DMS79 treated with DMSO at 0.1 percent for 48 hours (cell line): Measurements from ENCODE around the gene ING3.
A peak's percentile ranks its signal among the peaks of the same experiment; 100 is the strongest.

Source experiments
- DNase-seq: peaks from one replicate; lab custom pipeline; 2025; lab: John Stamatoyannopoulos, UW

The ING3 gene

DNA sequence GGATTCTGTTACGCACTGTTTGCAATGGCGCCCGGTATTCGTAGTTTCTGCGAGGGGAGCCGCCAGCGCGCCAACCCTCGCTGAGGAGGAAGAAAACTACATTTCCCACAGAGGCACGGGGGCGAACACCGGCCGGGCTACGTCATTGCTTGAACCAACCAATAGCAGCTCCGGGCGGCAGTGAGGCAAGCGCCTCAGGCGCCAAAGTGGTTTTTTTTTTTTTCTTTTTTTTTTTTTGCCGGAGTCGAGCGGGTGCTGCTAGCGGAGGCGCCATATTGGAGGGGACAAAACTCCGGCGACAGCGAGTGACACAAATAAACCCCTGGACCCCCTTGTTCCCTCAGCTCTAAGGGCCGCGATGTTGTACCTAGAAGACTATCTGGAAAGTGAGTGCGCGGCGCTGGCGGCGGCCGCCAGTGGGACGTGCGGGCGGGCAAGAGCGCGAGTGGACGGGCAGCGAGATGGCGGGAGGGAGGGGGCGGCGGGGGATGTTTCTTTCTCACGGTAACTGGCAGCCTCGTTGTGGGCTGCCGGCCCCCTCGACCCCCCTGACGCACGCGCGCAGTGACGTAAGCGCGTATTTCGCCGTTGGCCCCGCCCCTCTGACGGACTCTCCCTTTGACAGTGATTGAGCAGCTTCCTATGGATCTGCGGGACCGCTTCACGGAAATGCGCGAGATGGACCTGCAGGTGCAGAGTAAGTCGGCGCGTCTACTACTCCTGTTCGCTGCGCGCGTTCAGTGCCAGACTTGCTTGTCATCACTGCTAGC is at the start of gene ING3:
ING3 (plus strand) TSS at position 239 of the 770 bp plus-strand sequence; CDS start at position 359, 120 bp downstream.
- DNase-seq: peak; percentile 96

- no peak for DNase-seq
Measured at GRCh38 chr7:120915314-120916105, 35.1 kb upstream of the ING3 start.

- DNase-seq: no peak
Measured at GRCh38 chr7:120916121-120916520, 34.5 kb upstream of the ING3 start.

- no peak for DNase-seq
Measured at GRCh38 chr7:120916538-120916937, 34.0 kb upstream of the ING3 start.

GRCh38 chr7:120919466-120919865 is 31.1 kb upstream of the ING3 start:
- no peak for DNase-seq

DNA sequence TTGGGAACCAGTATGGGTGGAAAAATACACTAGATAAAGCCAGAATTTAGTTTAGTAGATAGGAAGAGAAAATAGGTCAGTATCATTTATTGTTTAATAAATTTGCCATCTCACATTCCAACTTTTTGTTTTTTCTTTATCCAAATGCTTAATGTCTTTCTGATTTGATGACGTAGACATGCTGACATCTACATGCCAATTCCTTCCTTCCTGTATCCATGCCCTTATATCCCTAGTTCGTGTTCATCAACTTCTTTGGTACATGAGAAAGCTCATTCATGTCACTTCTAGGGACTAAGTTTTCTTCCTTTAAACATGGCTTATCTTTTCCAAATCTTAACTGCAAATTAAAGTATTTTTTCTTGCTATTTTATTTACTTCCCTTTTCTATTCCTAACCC is 30.5 kb upstream of the ING3 start:
- no peak for DNase-seq

- DNase-seq: no peak
Measured at GRCh38 chr7:120920591-120921274, 29.8 kb upstream of the ING3 start.

DNA sequence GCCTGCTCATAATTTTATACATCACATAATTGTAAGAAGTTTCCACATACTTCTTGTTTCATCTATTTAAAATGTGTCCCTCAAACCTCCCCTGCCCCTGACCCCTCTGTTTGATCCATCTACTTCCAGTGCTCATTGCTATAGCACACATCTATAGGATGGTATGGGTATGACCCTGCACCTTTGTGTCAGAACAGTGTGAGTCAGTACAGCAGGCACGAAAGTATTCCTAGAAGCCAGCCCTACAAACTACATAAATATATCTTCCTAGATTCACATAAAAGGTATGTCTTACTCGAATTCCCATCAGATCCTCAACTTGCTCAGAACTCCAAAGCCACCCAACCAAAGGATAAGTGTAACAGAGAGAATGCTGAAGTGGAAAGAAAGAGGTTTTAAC is 25.7 kb upstream of the ING3 start:
- DNase-seq: no peak

DNA sequence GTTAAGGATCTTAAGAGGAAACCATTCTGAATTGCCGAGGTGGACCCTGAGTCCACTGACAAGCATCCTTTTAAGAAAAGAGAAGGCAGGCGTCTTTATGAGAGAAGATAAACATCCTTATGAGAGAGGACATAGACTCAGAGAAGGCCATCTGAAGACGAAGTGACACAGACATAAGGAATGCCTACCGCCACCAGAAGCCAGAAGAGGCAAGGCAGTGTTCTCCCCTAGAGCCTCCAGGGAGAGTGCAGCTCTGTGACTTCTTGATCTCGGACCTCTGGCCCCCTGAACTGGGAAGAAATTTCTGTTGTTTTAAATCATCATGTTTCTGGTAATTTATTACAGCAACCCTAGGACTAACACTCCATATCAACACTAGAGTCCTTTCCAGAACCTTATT is 25.2 kb upstream of the ING3 start:
- DNase-seq: no peak

- no peak for DNase-seq
Measured at GRCh38 chr7:120926943-120927346, 23.6 kb upstream of the ING3 start.

- DNase-seq: no peak
Measured at GRCh38 chr7:120927454-120928103, 23.0 kb upstream of the ING3 start.

DNA sequence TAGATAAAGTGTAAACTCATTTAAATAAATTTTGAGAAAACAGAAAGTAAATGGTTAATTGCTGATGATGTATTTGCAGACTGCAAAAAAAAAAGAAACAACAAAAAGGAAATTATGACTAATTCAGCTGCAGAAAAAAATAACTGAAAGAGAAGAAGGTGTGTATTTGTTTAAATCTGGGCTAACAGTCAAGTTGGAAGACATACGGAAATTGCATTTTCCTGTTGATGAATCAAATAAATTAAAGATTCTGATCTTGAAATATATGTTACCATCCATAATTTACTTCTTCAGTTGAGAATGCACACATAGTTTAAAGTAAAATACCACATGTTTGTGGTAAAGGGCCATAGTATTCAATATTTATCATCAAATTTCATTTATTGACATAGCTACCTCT is 19.3 kb upstream of the ING3 start:
- DNase-seq: no peak

- no peak for DNase-seq
Measured at GRCh38 chr7:120933475-120933874, 17.1 kb upstream of the ING3 start.

- DNase-seq: no peak
Measured at GRCh38 chr7:120939345-120939744, 11.2 kb upstream of the ING3 start.

DNA sequence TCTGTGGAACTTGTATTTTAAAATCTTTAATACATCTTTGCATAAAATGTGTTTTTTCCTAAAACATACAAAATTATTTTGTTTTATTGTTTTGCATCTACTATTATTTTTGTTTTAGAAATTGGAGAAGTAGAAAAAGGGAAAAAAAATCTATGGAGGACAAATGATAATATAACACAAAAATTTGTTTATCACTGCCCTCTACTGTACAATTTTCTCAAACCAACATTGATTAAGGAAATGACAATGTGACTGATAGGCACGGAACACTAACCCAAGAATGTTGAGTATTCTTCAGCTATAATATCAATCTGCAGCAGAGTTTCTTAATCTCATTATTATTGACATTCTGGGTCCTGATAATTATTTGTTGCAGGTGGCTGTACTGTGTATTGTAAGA is 9.5 kb upstream of the ING3 start:
- no peak for DNase-seq

DNA sequence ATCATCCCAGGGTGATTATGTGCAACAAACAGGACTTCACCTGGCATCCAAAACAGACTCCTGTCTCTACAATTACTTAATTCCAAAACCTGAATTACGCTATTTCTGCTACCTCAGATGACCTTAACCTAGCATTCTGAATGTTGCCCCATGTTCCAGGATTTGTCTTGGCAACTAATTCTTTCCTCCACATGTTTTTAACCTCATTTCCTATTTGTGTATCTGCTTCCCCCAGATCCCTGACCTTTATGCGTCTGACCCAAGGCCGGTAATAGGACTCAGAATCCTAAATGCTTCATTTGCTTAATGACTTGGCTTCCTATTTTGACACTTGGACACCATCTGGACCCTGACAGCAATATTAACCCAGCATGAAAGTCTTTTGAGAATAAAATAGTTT is 8.7 kb upstream of the ING3 start:
- no peak for DNase-seq

GRCh38 chr7:120942861-120943260 is 7.7 kb upstream of the ING3 start:
- DNase-seq: no peak

DNA sequence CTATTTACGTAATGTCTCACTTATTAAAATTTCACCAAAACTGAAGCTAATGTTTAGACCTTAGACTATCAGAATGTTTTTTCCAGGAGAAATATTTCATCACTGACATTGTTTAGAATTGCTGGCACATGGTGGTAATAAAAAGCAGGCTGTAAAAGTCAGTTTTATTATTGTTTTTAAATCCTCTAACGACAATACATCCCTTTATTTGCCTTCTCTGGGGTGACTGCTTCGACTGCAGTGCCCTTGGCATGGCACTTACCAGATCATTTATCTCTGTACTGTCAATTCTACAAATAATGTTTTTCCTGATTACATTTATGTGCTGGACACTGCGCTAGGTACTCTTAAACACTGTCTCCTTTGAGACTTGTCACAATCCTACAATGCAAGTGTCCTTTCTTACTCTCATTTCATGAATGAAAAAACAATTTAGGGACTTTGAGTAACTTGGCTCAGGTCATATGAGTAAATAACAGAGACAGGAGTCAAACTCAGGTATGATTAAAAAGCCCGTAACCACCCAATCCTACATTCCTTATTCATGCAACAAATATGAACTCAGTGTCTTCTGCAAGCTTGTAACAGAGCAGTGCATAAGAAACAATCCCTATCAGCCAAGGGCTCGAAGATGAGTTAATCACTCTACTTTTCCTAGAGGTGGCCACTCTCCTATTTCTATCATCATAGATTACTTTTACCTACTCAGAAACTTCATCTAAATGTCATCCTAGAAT is 5.6 kb upstream of the ING3 start:
- no peak for DNase-seq

GRCh38 chr7:120947980-120948379 is 2.6 kb upstream of the ING3 start:
- DNase-seq: no peak

GRCh38 chr7:120949393-120949911 is 1.1 kb upstream of the ING3 start:
- DNase-seq: no peak

- DNase-seq: peak; percentile 29
Measured at GRCh38 chr7:120949998-120950538, 509 bp upstream of the ING3 start.
